ENCODE measurements around the gene SLC16A14. TPM values are rescaled to one million over a fixed set of nuclear protein-coding genes. Genes with fewer than 3 reads are reported as not detected.

The SLC16A14 gene
- polyA plus RNA-seq, 1 of the 3 experiments (the other 2 are of a cell fraction): 0.90 TPM

GRCh38 chr2:230043461-230043860 lies 25.3 kb downstream of the SLC16A14 start:
- H2AFZ ChIP-seq (ENCODE audit: low read depth): no peak overlapping the region
- no peak overlapping the region for H3K4me2 ChIP-seq
- no peak for DNase-seq
- no peaks in the 10 kb centered on the region for H3K9me3 ChIP-seq
- no peaks in the 10 kb centered on the region for H3K79me2 ChIP-seq (ENCODE audit: insufficient read depth)
- H3K9ac ChIP-seq: no peak overlapping the region
- H3K4me3 ChIP-seq (ENCODE audit: low read depth in 2 of 2, low read length in 1 of 2): no peak overlapping the region
- no peaks in the 10 kb centered on the region for H3K27me3 ChIP-seq (ENCODE audit: insufficient read depth)
- no peak overlapping the region for H3K27ac ChIP-seq (ENCODE audit: low read depth in 2 of 2, low read length in 1 of 2)
- no peaks in the 10 kb centered on the region for H3K9me2 ChIP-seq
- H3K36me3 ChIP-seq (replicated peaks in 1 of 2; ENCODE audit: control insufficient read depth in 1 of 2, insufficient read depth in 2 of 2, low read length in 1 of 2): no peaks in the 10 kb centered on the region
- 34% methylated on average over 2 of the region's 2 CpGs for WGBS (ENCODE audit: low lambda C conversion rate)
- ChIA-PET POLR2A (no interaction called here), CTCF (no interaction called here)
- H3K4me1 ChIP-seq (ENCODE audit: control insufficient read depth in 1 of 2, insufficient read depth in 2 of 2, low read depth in 1 of 2, low read length in 1 of 2): no peaks in the 10 kb centered on the region; a peak in 1 of 4 replicates
- no peaks in the 10 kb centered on the region for H4K20me1 ChIP-seq (ENCODE audit: insufficient read depth)
- TF ChIP-seq RCOR1 (IDR thresholded peaks at IDR 0.05; ENCODE audit: low read length): no peak
- TF ChIP-seq EZH2phosphoT487 (IDR thresholded peaks at IDR 0.05; ENCODE audit: borderline replicate concordance, low read depth): no peak
- no peak for TF ChIP-seq TCF12 (IDR thresholded peaks at IDR 0.05)
- TF ChIP-seq TAF1 (IDR thresholded peaks at IDR 0.05; ENCODE audit: borderline replicate concordance, low read depth, low read length): no peak
- TF ChIP-seq FOXM1 (IDR thresholded peaks at IDR 0.05; ENCODE audit: low read depth): no peak
- no peak for TF ChIP-seq IRF3 (IDR thresholded peaks at IDR 0.05; ENCODE audit: low read depth, low read length)
- TF ChIP-seq REST (IDR thresholded peaks at IDR 0.05; ENCODE audit: low read depth, low read length): no peak
- no peak for TF ChIP-seq MAX (IDR thresholded peaks at IDR 0.05; ENCODE audit: low read depth)
- TF ChIP-seq EP300 (IDR thresholded peaks at IDR 0.05; ENCODE audit: borderline replicate concordance in 1 of 2, low read depth in 1 of 2, low read length in 1 of 2): no peak
- no peak for TF ChIP-seq POLR2AphosphoS5 (IDR thresholded peaks at IDR 0.05; ENCODE audit: low read depth, low read length)
- TF ChIP-seq GABPA (IDR thresholded peaks at IDR 0.05; ENCODE audit: low read depth): no peak
- TF ChIP-seq JUND (IDR thresholded peaks at IDR 0.05): no peak
- TF ChIP-seq FOSL2 (IDR thresholded peaks at IDR 0.05; ENCODE audit: borderline replicate concordance, low read depth): no peak
- no peak for TF ChIP-seq YY1 (IDR thresholded peaks at IDR 0.05; ENCODE audit: low read depth)
- TF ChIP-seq ZBTB33 (IDR thresholded peaks at IDR 0.05; ENCODE audit: borderline replicate concordance, low read depth): no peak
- no peaks in the 10 kb centered on the region for H3F3A ChIP-seq (replicated peaks; ENCODE audit: insufficient read depth)

Measured in SK-N-SH (cell line).